Transverse colon (tissue), 4 donors: ENCODE measurements around the gene AHR. TPM values are rescaled to one million over a fixed set of nuclear protein-coding genes. Genes with fewer than 3 reads are reported as not detected.

ENCODE experiments used
- DNase-seq: peaks from one replicate; pipeline ENCODE4 v3.0.0-alpha.2; 2019
- H3K27ac ChIP-seq, 4 donors: fragments of 200-600 bp; sonication (generic); 2 replicates each; pipeline ENCODE4 v1.5.1; 2016 to 2018; ENCODE audit warnings: inconsistent platforms in 4 of 4
- H3K27me3 ChIP-seq: fragments of 200-600 bp; sonication (generic); 2 replicates; pipeline ENCODE4 v1.5.1; 2017; ENCODE audit warnings: inconsistent platforms
- H3K36me3 ChIP-seq, 4 donors: fragments of 200-600 bp; sonication (generic); 2 replicates each; pipeline ENCODE4 v1.5.1; 2017 to 2019; ENCODE audit warnings: inconsistent platforms in 4 of 4
- H3K4me1 ChIP-seq, 4 donors: fragments of 200-600 bp; sonication (generic); 2 replicates each; pipeline ENCODE4 v1.5.1; 2017 to 2020; ENCODE audit warnings: inconsistent platforms in 4 of 4
- H3K4me3 ChIP-seq, 4 donors: fragments of 200-600 bp; sonication (generic); 1 replicate in 1 of 4; 2 replicates in 3 of 4; pipeline versions ENCODE4 v1.5.1 to v1.6.1; 2017 to 2019; ENCODE audit warnings: inconsistent platforms in 4 of 4
- H3K9me3 ChIP-seq, 2 donors: fragments of 200-600 bp; sonication (generic); 2 replicates each; pipeline ENCODE4 v1.5.1; 2017 to 2019; ENCODE audit warnings: inconsistent platforms in 2 of 2
- CTCF ChIP-seq, 5 experiments: fragments of 200-600 bp in 3 of 5; fragments of 450-650 bp in 2 of 5; sonication (generic) in 3 of 5; IDR thresholded peaks; 1 replicate in 2 of 5; 2 replicates in 3 of 5; pipeline ENCODE4 v1.5.1; 2016 to 2017; ENCODE audit warnings: antibody characterized with exemption in 5 of 5, inconsistent platforms in 3 of 5, mild to moderate bottlenecking in 2 of 5, moderate library complexity in 1 of 5
- EP300 ChIP-seq: sonication (generic); formaldehyde crosslinking; IDR thresholded peaks from one replicate; pipeline ENCODE4 v1.6.1; 2017; ENCODE audit warnings: antibody characterized with exemption, low read depth
- POLR2A ChIP-seq: fragments of 450-650 bp; IDR thresholded peaks from one replicate; pipeline ENCODE4 v1.6.1; 2016; ENCODE audit warnings: antibody characterized with exemption, mild to moderate bottlenecking, moderate library complexity
- POLR2AphosphoS5 ChIP-seq, 3 donors: sonication (generic); formaldehyde crosslinking; IDR thresholded peaks; one replicate each; pipeline ENCODE4 v1.6.1; 2016; ENCODE audit warnings: antibody characterized with exemption in 3 of 3
- WGBS, 2 donors: methylation state at CpG; one replicate each; pipeline ENCODE4 v1.1.5; 2018; ENCODE audit warnings: low coverage in 1 of 2; 5-methylcytosine and 5-hydroxymethylcytosine counted together
- in situ Hi-C, 4 donors: fragments of 200-750 bp; cut with MboI; loops; one replicate each; pipeline versions ENCODE4 v1.15.0 to v1.15.1; 2017; ENCODE audit warnings: low sequenced_read_pairs in 3 of 4, low pct_ligation_motif_present in 1 of 4, low pct_unique_long_range_greater_than_20kb in 1 of 4
- intact Hi-C: fragments of 100-400 bp; cut with DNase I; formaldehyde crosslinking; loops from one replicate; pipeline ENCODE4 v1.15.1; 2023; ENCODE audit warnings: low total_unique reads
- total RNA-seq, 4 donors: library from RNA; depleted of rRNA; stranded (reverse); fragments of >200 nt; gene quantifications; one replicate each; pipeline ENCODE4 v1.1.0, GENCODE V29; 2016

Gene AHR
- total RNA-seq = 10 to 100 TPM; 18.1 to 54.6 (median 43.7) TPM

GRCh38 chr7:17298102-17298839 lies at the start of gene AHR:
TSS of gene AHR (plus strand) at chr7:17298652. CDS start at chr7:17299265, 613 bp downstream.
- peak; percentile 95 for DNase-seq
- Histone ChIP-seq H3K9me3 (no peaks in the 10 kb centered on the region), H3K4me1 (peaks cover 0 to 24% (median 9%) of the 10 kb centered on the region in 4 donors), H3K4me3 (peak within 1 kb of the TSS; percentile 69 to 95 (median 83)), H3K36me3 (no peaks in the 10 kb centered on the region), H3K27me3 (no peaks in the 10 kb centered on the region), H3K27ac (peak within 1 kb of the TSS; percentile 93 to 98 (median 98))
- TF ChIP-seq POLR2A (peak; percentile 96), CTCF (IDR thresholded peaks at IDR 0.05) (no peak), EP300 (no peak), POLR2AphosphoS5 (IDR thresholded peaks at IDR 0.05) (peak; percentile 94 to 98 (median 95))
- WGBS, 2 donors = 8 to 62% methylated on average over 2 to 15 of the region's 46 CpGs
- intact Hi-C loops = no loop called here
- in situ Hi-C loops = loop anchor here in 1 of 4 donors (25.0 kb wide), 1 partner anchor 639 kb away; the partner anchor contains the start of gene SNX13

- no peak for DNase-seq
- Histone ChIP-seq H3K36me3 (no peaks in the 10 kb centered on the region), H3K4me3 (no peak overlapping the region), H3K27me3 (no peaks in the 10 kb centered on the region), H3K9me3 (no peaks in the 10 kb centered on the region), H3K4me1 (no peaks in the 10 kb centered on the region), H3K27ac (no peak overlapping the region)
- TF ChIP-seq POLR2AphosphoS5 (IDR thresholded peaks at IDR 0.05) (no peak), CTCF (IDR thresholded peaks at IDR 0.05) (no peak), POLR2A (no peak), EP300 (no peak)
- 93 to 97% methylated on average over 3 of the region's 3 CpGs for WGBS, 2 donors
- in situ Hi-C loops = no loop called here
- intact Hi-C loops = no loop called here
These were observed 44.6 kb upstream of the AHR start for GRCh38 chr7:17253885-17254284.

- in situ Hi-C loops = no loop called here
- no peak for DNase-seq
- no peaks in the 10 kb centered on the region for H3K27me3 ChIP-seq
- intact Hi-C loops = no loop called here
- no peaks in the 10 kb centered on the region for H3K4me1 ChIP-seq
- TF ChIP-seq POLR2A (no peak), EP300 (no peak), CTCF (IDR thresholded peaks at IDR 0.05) (no peak), POLR2AphosphoS5 (IDR thresholded peaks at IDR 0.05) (no peak)
- no peak overlapping the region for H3K27ac ChIP-seq
- H3K36me3 ChIP-seq = no peaks in the 10 kb centered on the region
- no peaks in the 10 kb centered on the region for H3K9me3 ChIP-seq
- 81 to 100% methylated on average over 1 of the region's 1 CpG for WGBS, 2 donors
- no peak overlapping the region for H3K4me3 ChIP-seq
These were observed 42.5 kb upstream of the AHR start for GRCh38 chr7:17255926-17256325.

GRCh38 chr7:17256375-17256774 lies 42.1 kb upstream of the AHR start:
- TF ChIP-seq POLR2AphosphoS5 (IDR thresholded peaks at IDR 0.05) (no peak), POLR2A (no peak), EP300 (no peak), CTCF (IDR thresholded peaks at IDR 0.05) (no peak)
- no peak for DNase-seq
- peaks cover 0 to 2% (median 0%) of the 10 kb centered on the region in 4 donors for H3K4me1 ChIP-seq
- intact Hi-C loops (no loop called here), in situ Hi-C loops (no loop called here)
- H3K4me3 ChIP-seq = no peak overlapping the region
- no peak overlapping the region for H3K27ac ChIP-seq
- WGBS, 2 donors = 45 to 63% methylated on average over 2 of the region's 2 CpGs
- no peaks in the 10 kb centered on the region for H3K9me3 ChIP-seq
- no peaks in the 10 kb centered on the region for H3K36me3 ChIP-seq
- H3K27me3 ChIP-seq = no peaks in the 10 kb centered on the region
